ENCODE data around the gene TMEM42.

Gene TMEM42

GRCh38 chr3:44875596-44875995, 13.9 kb downstream of the TMEM42 start:
- DNase-seq = no peak

- DNase-seq = no peak
These were observed 15.6 kb downstream of the TMEM42 start for GRCh38 chr3:44877333-44877732.

GRCh38 chr3:44880284-44880683, 18.6 kb downstream of the TMEM42 start:
- DNase-seq = no peak

DNA sequence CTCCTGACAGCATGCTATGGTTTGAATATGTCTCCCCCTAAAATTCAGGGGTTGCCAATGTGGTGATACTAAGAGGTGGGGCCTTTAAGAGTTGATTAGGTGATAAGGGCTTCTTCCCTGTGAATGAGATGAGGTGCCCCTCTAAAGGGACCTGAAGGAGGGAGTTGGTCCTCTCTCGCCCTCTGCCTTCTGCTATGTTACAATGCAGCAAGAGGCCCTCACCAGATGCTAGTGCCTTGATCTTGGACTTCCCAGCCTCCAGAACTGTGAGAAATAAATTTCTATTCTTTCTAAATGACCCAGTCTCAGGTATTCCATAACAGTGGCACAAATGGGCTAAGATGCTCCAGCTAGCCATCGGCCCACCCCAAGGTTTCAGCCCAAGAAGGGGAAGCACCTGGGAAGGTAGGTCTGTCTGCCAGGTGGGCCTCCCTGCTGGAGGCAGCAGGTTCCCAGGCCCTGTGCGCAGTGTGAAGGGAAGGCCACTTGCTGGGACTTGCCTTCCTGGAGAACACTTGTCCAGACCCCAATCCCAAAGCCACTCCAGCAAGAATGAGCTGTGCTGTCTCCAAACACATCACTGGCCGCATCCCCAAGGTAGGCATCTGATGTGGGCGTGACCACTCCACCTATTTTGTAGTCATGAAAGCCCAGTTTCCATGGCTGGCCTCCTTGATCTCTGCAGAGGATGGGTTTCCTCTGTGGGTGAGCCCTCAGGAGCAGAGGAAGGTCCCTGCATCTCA, 21.7 kb downstream of the TMEM42 start:
- DNase-seq = no peak

GRCh38 chr3:44883999-44884431, 22.3 kb downstream of the TMEM42 start:
- no peak for DNase-seq

DNA sequence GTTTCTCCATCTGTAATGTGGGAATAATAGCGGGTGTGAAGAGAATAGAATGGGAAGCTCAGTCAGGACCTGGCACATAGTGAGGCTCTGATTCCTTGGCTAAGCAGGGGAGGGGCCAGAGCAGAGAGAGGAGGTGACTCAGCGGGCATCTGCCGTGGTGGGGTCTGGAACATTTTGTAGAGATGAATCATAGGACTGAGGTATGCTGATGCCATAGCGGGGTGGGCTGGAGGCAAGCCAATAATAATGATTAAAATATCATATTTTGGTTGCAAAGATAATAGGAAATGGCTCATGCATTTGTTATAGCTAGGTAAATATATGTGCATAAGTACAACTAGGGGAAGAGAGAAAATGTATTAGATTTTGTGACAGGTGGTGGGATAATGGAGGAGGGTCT, 23.9 kb downstream of the TMEM42 start:
- DNase-seq = no peak

- DNase-seq = no peak
These were observed 24.8 kb downstream of the TMEM42 start for GRCh38 chr3:44886561-44886960.

DNA sequence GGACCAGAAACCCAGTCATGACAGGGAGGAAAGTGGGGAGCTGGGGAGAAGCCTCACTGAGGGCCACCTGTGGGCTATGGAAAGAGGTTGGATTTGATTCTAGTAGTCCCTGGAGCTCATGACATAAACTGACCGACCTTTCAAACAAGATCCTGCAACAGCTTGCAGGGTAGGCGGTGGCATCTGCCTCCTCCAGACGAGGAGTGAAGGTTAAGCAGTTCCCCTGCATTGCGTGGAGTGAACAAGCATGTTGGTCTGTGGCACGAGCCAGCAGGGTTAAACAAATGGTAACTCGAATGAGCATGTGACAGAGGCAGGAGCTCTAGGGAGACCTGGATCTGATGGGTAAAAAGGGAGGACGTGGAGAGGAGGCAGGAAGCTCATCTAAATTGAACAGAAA, 25.4 kb downstream of the TMEM42 start:
- DNase-seq = no peak

GRCh38 chr3:44890258-44890657, 28.5 kb downstream of the TMEM42 start:
- DNase-seq = no peak

- DNase-seq = no peak
These were observed 29.1 kb downstream of the TMEM42 start for GRCh38 chr3:44890852-44891251.

GRCh38 chr3:44892689-44893088, 31.0 kb downstream of the TMEM42 start:
- DNase-seq = no peak

- no peak for DNase-seq
These were observed 31.4 kb downstream of the TMEM42 start for GRCh38 chr3:44893097-44893496.

GRCh38 chr3:44894485-44894884, 32.8 kb downstream of the TMEM42 start:
- DNase-seq = no peak

DNA sequence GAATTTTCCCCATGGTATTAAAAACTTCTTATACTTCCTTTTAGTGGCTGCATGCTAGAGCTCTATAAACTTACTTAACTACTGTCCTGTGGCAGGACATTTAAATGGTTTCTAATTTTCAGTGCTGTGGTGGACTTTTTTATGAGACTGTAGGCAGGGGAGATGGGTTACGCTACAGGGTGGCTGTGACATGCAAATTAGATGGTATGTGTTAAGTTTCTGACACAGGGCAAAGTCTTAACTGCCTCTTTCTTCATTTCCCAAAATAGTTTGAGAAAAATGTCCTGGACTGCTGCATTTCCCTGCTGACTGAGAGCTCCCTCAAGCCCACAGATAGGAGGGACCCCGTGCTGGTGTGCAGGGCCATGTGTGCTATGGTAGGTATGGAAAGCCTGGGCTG, 34.7 kb downstream of the TMEM42 start:
- DNase-seq = no peak

DNA sequence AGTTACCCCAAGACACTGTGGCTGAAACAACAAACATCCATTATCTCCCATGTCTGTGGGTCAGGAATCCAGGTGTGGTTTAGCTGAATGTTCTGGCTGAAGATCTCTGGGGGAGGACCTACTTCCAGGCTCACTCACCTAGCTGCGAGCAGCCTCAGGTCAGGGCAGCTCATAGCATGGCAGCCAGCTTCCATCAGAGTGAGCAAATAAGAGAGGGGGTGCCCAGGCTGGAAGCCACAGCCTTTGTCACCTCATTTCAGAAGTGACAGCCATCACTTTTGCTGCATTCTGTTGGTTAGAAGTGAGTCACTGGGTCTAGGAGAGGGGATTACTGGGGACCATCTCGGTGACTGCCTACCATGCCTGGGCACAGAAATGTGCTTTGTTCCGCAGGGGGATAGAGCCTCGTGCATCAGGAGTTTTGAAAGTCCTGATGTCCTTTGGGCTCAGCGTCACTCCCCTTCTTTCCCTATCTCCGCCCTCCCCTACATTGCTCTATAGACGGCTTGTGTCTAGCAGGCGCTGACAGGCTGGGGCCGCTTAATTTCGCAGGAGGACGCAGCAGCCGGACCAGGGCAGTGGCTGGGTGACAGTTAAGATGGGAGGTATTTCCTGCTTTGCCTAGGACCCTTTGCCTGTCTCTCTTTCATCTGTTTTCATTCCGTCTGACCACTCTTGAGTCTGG, 38.1 kb downstream of the TMEM42 start:
- DNase-seq = no peak

GRCh38 chr3:44902628-44903027, 40.9 kb downstream of the TMEM42 start:
- no peak for DNase-seq

DNA sequence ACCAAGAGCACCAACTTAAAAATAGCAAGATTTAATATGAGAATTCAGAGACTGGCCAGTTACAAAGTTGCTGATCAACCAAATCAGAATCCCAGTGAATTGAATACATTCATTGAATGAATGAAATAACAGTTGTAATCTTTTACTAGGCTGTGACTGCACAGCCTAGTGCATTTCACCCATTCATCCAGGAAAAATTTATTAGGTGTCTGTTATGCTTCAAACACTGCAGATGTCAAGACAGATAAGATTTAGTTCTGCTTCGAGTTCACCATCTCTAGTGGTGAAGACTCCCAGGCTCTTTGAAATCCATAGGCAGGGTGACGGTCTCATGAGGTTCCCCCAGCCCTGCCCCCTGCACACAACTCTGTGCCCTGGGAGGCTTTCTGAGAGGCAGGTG, 41.6 kb downstream of the TMEM42 start:
- DNase-seq = no peak

DNA sequence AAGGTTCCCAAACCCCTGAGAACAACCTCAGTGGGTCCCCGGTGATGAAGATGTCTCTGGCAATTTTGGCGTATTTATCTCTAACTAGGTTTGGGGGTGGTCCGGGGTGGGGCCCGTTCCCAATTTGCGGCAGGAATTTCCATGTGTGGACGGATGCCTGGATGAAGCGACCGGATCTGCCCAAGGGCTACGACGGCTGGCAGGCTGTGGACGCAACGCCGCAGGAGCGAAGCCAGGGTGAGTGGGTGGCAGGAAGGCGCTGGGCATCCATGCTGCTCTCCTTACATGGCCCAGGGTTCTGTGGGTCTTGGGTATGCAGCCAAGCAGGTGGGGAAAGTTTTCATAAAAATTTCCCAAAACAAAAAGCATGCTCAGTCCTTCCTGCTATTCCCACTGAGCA, 42.0 kb downstream of the TMEM42 start:
- no peak for DNase-seq

GRCh38 chr3:44905446-44906157, 43.9 kb downstream of the TMEM42 start:
- DNase-seq = no peak

GRCh38 chr3:44906997-44907396, 45.3 kb downstream of the TMEM42 start:
- no peak for DNase-seq

GRCh38 chr3:44907612-44908011, 45.9 kb downstream of the TMEM42 start:
- DNase-seq = no peak

DNA sequence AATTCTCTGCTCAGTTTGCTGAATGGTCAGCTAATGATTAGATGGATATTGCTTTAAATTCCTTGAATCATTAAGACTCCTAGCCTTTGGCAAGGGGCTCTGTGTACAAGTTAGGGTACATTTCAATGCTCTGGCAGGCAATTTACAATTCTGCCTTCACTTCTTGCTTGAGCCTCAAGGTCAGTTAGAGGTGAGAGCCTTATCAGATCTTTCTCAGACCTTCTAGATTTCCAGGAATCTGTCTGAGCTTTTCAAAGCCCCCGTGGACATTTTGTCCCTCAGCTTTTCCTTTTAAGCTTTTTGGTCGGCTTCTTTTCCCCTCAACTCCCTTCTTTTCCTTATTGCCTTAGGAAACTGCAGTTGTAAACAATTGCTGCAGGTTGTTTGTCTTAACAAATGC, 47.4 kb downstream of the TMEM42 start:
- DNase-seq = no peak

GRCh38 chr3:44910693-44911092, 49.0 kb downstream of the TMEM42 start:
- DNase-seq = no peak

GRCh38 chr3:44913868-44914468, 52.3 kb downstream of the TMEM42 start:
- peak; percentile 77 for DNase-seq

Data from CD4-positive, alpha-beta T cell treated with Interleukin-17A for 4 hours (primary cell).